Measurements from ENCODE around the gene ZAP70.

- TF ChIP-seq CTCF (IDR thresholded peaks at IDR 0.05) (no peak), TCF7L2 (IDR thresholded peaks at IDR 0.05; ENCODE audit: low read depth, low read length) (no peak), POLR2AphosphoS5 (IDR thresholded peaks at IDR 0.05; ENCODE audit: low read depth, low read length) (no peak)
These were observed 10.5 kb upstream of the ZAP70 start for GRCh38 chr2:97702731-97703470.
